CD8-positive, alpha-beta memory T cell (primary cell): ENCODE measurements around the gene LIG3. TPM values are rescaled to one million over a fixed set of nuclear protein-coding genes. Genes with fewer than 3 reads are reported as not detected.

ENCODE experiments used
- CTCF ChIA-PET: fragments of 350-600 bp; sonication (Branson Sonifier 250); formaldehyde crosslinking; loops from one replicate; lab custom pipeline; 2021; ENCODE audit warnings: antibody characterized with exemption; lab: Charles Lee
- POLR2A ChIA-PET: fragments of 350-600 bp; sonication (Branson Sonifier 250); formaldehyde crosslinking; loops from one replicate; lab custom pipeline; 2021; ENCODE audit warnings: antibody characterized with exemption; lab: Charles Lee
- DNase-seq, 5 donors: peaks; one replicate each; pipeline versions ENCODE4 v3.0.0 to v3.0.0-alpha.2; 2020 to 2022; ENCODE audit warnings: mixed read lengths in 1 of 5
- H3K27ac ChIP-seq: one replicate; pipeline ENCODE4 v1.7.0; 2013; ENCODE audit warnings: low read depth, mild to moderate bottlenecking, low read length, moderate library complexity
- H3K27me3 ChIP-seq: 2 replicates; pipeline ENCODE4 v1.7.0; 2013; ENCODE audit warnings: low read length, mild to moderate bottlenecking; ENCODE audit not compliant: insufficient read depth, poor library complexity, severe bottlenecking
- H3K36me3 ChIP-seq: 2 replicates; pipeline ENCODE4 v1.7.0; 2013; ENCODE audit warnings: mild to moderate bottlenecking, low read length, moderate library complexity; ENCODE audit not compliant: insufficient read depth
- H3K4me1 ChIP-seq: 2 replicates; pipeline ENCODE4 v1.7.0; 2013; ENCODE audit warnings: mild to moderate bottlenecking, low read length, moderate library complexity; ENCODE audit not compliant: insufficient read depth
- H3K4me3 ChIP-seq: 2 replicates; pipeline ENCODE4 v1.7.0; 2013; ENCODE audit warnings: mild to moderate bottlenecking, low read length
- H3K9me3 ChIP-seq: 2 replicates; pipeline ENCODE4 v1.7.0; 2013; ENCODE audit warnings: mild to moderate bottlenecking, low read length
- H3K27ac Mint-ChIP-seq, 8 donors: one replicate each; pipeline ENCODE4 v1.8.0; 2020 to 2021; ENCODE audit warnings: mixed read lengths in 8 of 8, mild to moderate bottlenecking in 6 of 8, inconsistent platforms in 3 of 8, moderate library complexity in 3 of 8
- H3K27me3 Mint-ChIP-seq, 2 donors: one replicate each; pipeline ENCODE4 v1.8.0; 2020 to 2021; ENCODE audit warnings: mixed read lengths in 2 of 2, mild to moderate bottlenecking in 1 of 2, moderate library complexity in 1 of 2
- H3K36me3 Mint-ChIP-seq, 3 donors: one replicate each; pipeline ENCODE4 v1.8.0; 2020 to 2021; ENCODE audit warnings: mixed read lengths in 3 of 3, inconsistent platforms in 1 of 3, mild to moderate bottlenecking in 1 of 3
- H3K4me1 Mint-ChIP-seq, 3 donors: one replicate each; pipeline ENCODE4 v1.8.0; 2020 to 2021; ENCODE audit warnings: mixed read lengths in 3 of 3, inconsistent platforms in 1 of 3, mild to moderate bottlenecking in 1 of 3
- H3K4me3 Mint-ChIP-seq, 7 donors: one replicate each; pipeline ENCODE4 v1.8.0; 2020 to 2021; ENCODE audit warnings: mixed read lengths in 7 of 7, mild to moderate bottlenecking in 6 of 7, moderate library complexity in 4 of 7, inconsistent platforms in 2 of 7
- H3K9me3 Mint-ChIP-seq, 5 donors: one replicate each; pipeline ENCODE4 v1.8.0; 2020 to 2022; ENCODE audit warnings: mixed read lengths in 5 of 5, mild to moderate bottlenecking in 3 of 5, moderate library complexity in 2 of 5, inconsistent platforms in 1 of 5
- polyA plus RNA-seq: library from polyadenylated mRNA; unstranded; fragments of 300-500 nt; fragmentation: Illumina TruSeq; gene quantifications from one replicate; pipeline ENCODE4 v1.2.3, GENCODE V29; 2021
- total RNA-seq, 2 experiments: library from RNA; stranded (reverse); gene quantifications; one replicate each; pipeline ENCODE4 v1.2.3, GENCODE V29; 2021

LIG3 gene
- total and polyA plus RNA-seq, 3 experiments from 2014 or later: 14.7 to 50.9 (median 48.7) TPM

- Histone ChIP-seq H3K9me3 (no peaks in the 10 kb centered on the region), H3K27ac (peak overlapping the region; percentile 94), H3K4me1 (peaks cover 40% of the 10 kb centered on the region), H3K4me3 (peak overlapping the region; percentile 68), H3K27me3 (no peaks in the 10 kb centered on the region), H3K36me3 (no peaks in the 10 kb centered on the region)
- Mint-ChIP-seq H3K27me3 (no peaks in the 10 kb centered on the region), H3K4me1 (peaks cover 40 to 50% (median 47%) of the 10 kb centered on the region in 3 donors), H3K36me3 (peaks cover 0 to 25% (median 5%) of the 10 kb centered on the region in 3 donors), H3K9me3 (no peaks in the 10 kb centered on the region), H3K4me3 (peak overlapping the region; percentile 92 to 97 (median 94)), H3K27ac (peak overlapping the region; percentile 97 to 100 (median 98))
- no peak for DNase-seq
- ChIA-PET POLR2A (interaction anchor here (1.0 to 2.3 kb wide), 4 partner anchors 19 to 109 kb away, joined by 3 to 12 read pairs (median 4); partner anchors contain the start of genes CCT6B and ZNF830), CTCF (interaction anchor here (0.7 to 3.2 kb wide), 6 partner anchors 18 to 784 kb away, joined by 3 to 17 read pairs (median 4); partner anchors contain the start of genes CCT6B, RAD51D, RFFL and ZNF830)
Measured at GRCh38 chr17:34979650-34980352, 511 bp upstream of the LIG3 start.

DNA sequence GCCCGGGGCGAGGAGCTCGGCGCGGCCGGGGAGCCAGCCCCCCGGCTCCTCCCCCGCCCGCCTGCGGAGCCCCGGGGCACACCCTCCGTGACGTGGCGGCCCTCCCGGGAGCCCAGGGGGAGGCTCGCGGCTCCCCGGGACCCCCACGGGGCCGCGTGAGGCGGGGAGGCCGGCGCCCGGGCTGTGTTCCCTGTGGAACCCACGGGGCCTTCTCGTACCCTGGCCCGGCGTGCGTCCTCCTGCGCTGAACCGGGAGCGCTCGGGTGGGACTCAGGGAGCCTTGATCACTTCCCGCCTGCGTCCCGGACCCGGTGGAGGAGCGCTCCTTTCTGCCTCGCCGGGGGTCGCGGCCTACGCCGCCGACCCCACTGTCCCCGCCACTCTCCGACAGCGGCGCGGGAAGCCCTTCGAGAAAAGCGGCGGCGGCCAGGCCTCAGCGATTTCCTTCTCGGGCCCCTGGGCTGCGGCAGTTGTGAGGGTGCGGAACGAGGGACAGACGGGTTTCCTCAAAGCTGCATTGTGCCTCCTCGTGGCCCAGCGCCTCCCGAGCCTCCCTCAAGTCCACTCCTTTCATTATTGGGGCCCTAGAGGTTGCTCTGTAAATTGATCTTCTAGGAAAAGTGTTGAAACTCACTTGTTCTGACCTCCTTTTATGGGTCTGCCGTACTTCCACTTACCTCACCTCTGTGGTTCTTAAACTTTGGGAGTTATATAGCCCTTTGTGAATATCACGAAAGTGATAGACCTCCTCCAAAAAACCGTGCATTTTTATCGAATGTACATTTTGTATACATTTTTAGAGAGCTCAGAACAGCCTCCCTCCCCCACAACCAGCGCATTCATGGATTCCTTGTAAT, 597 bp downstream of the LIG3 start:
- ChIA-PET POLR2A (interaction anchor here (0.5 to 2.3 kb wide), 7 partner anchors 10 to 835 kb away, joined by 3 to 12 read pairs (median 4); partner anchors contain the start of genes CCT6B and ZNF830), CTCF (interaction anchor here (0.8 to 3.2 kb wide), 7 partner anchors 10 to 783 kb away, joined by 3 to 17 read pairs (median 5); partner anchors contain the start of genes RAD51D and RFFL)
- Histone ChIP-seq H3K36me3 (no peaks in the 10 kb centered on the region), H3K9me3 (no peaks in the 10 kb centered on the region), H3K4me1 (peaks cover 48% of the 10 kb centered on the region), H3K27ac (peak overlapping the region; percentile 94), H3K27me3 (no peaks in the 10 kb centered on the region), H3K4me3 (peak overlapping the region; percentile 76)
- Mint-ChIP-seq H3K4me3 (peak overlapping the region; percentile 94 to 99 (median 96)), H3K27me3 (no peaks in the 10 kb centered on the region), H3K36me3 (peaks cover 0 to 34% (median 5%) of the 10 kb centered on the region in 3 donors), H3K27ac (peak overlapping the region; percentile 92 to 99 (median 98)), H3K9me3 (no peaks in the 10 kb centered on the region), H3K4me1 (peaks cover 44 to 61% (median 52%) of the 10 kb centered on the region in 3 donors)
- DNase-seq: peak; percentile 69 to 82 (median 75)

- Histone ChIP-seq H3K9me3 (no peaks in the 10 kb centered on the region), H3K27ac (peak overlapping the region; percentile 94), H3K27me3 (no peaks in the 10 kb centered on the region), H3K4me3 (peak overlapping the region; percentile 76), H3K4me1 (peaks cover 48% of the 10 kb centered on the region), H3K36me3 (no peaks in the 10 kb centered on the region)
- DNase-seq: no peak
- Mint-ChIP-seq H3K4me3 (peak overlapping the region; percentile 91 to 99 (median 95)), H3K27ac (peak overlapping the region; percentile 92 to 99 (median 98)), H3K9me3 (no peaks in the 10 kb centered on the region), H3K27me3 (no peaks in the 10 kb centered on the region), H3K4me1 (peaks cover 44 to 66% (median 52%) of the 10 kb centered on the region in 3 donors), H3K36me3 (peaks cover 5 to 42% (median 9%) of the 10 kb centered on the region in 3 donors)
- POLR2A ChIA-PET: interaction anchor here (0.6 to 2.3 kb wide), 5 partner anchors 10 to 835 kb away, joined by 4 to 12 read pairs (median 4); partner anchors contain the start of genes CCT6B and ZNF830
- CTCF ChIA-PET: interaction anchor here (1.2 to 3.2 kb wide), 5 partner anchors 9 to 341 kb away, joined by 3 to 17 read pairs (median 6); partner anchors contain the start of genes RAD51D and RFFL
Measured at GRCh38 chr17:34981538-34982241, 1.4 kb downstream of the LIG3 start.

DNA sequence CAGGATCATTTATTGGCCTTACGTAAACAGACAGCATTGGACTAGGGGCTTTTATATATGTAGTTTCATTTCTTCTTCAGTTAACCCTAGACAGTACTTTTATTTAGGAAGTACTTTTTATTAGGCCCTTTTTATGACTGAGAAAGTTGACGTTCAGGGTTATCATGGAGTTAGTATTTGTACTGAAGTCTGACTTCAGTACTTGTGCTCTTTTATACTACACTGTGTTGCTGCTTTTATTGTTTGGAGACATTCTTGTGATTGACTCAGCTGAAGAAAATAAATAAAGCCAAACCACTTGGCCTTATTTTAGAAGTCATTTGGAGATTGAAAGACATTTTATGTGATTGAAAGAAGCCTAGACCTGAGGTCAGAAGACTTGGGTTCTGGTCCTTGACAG, 6.9 kb downstream of the LIG3 start:
- no peak for DNase-seq
- Histone ChIP-seq H3K36me3 (peaks cover 33% of the 10 kb centered on the region), H3K4me1 (peaks cover 29% of the 10 kb centered on the region), H3K9me3 (no peaks in the 10 kb centered on the region), H3K4me3 (no peak overlapping the region), H3K27ac (no peak overlapping the region), H3K27me3 (no peaks in the 10 kb centered on the region)
- ChIA-PET CTCF (interaction anchor here (0.6 kb wide), 1 partner anchor 1564 kb away, joined by 3 read pairs; no protein-coding TSS in a partner anchor), POLR2A (no interaction called here)
- Mint-ChIP-seq H3K27ac (no peak overlapping the region), H3K9me3 (no peaks in the 10 kb centered on the region), H3K4me1 (peaks cover 22 to 60% (median 29%) of the 10 kb centered on the region in 3 donors), H3K36me3 (peaks cover 9 to 84% (median 15%) of the 10 kb centered on the region in 3 donors), H3K4me3 (no peak overlapping the region), H3K27me3 (no peaks in the 10 kb centered on the region)

DNA sequence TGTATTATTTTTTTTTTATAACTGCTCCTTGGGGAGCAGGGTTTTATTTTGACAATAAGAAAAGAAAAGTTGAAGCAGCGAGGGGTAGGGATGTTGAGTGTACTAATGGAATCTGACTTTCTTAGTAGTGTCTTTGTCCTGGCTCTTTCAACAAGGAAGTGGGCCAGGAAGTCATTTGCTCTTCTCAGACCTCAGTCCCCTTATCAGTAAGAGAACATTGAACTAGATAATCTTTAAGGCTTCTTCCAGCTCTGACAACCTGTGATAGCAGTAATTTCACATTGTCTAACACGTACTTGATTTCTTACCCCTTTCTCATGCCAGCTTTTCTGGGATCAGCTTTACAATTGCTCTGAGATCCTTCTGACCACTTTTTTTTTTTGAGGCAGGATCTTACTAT, 8.3 kb downstream of the LIG3 start:
- DNase-seq: no peak
- peaks cover 16% of the 10 kb centered on the region for H3K4me1 ChIP-seq
- Mint-ChIP-seq H3K4me1 (peaks cover 17 to 61% (median 29%) of the 10 kb centered on the region in 3 donors), H3K36me3 (peaks cover 9 to 90% (median 20%) of the 10 kb centered on the region in 3 donors), H3K9me3 (no peaks in the 10 kb centered on the region), H3K4me3 (no peak overlapping the region), H3K27ac (no peak overlapping the region), H3K27me3 (no peaks in the 10 kb centered on the region)
- H3K27ac ChIP-seq: no peak overlapping the region
- POLR2A ChIA-PET: no interaction called here
- no peaks in the 10 kb centered on the region for H3K9me3 ChIP-seq
- no peak overlapping the region for H3K4me3 ChIP-seq
- H3K27me3 ChIP-seq: no peaks in the 10 kb centered on the region
- CTCF ChIA-PET: interaction anchor here (1.4 to 1.8 kb wide), 2 partner anchors 10 to 130 kb away, joined by 3 to 6 read pairs; no protein-coding TSS in a partner anchor
- H3K36me3 ChIP-seq: peaks cover 33% of the 10 kb centered on the region

- Histone ChIP-seq H3K36me3 (peaks cover 33% of the 10 kb centered on the region), H3K27ac (no peak overlapping the region), H3K4me3 (no peak overlapping the region), H3K4me1 (peaks cover 9% of the 10 kb centered on the region), H3K27me3 (no peaks in the 10 kb centered on the region), H3K9me3 (no peaks in the 10 kb centered on the region)
- Mint-ChIP-seq H3K27ac (peak overlapping the region in 2 of 8 donors; percentile 21 to 68), H3K36me3 (peaks cover 9 to 90% (median 14%) of the 10 kb centered on the region in 3 donors), H3K4me3 (no peak overlapping the region), H3K27me3 (no peaks in the 10 kb centered on the region), H3K4me1 (peaks cover 9 to 52% (median 20%) of the 10 kb centered on the region in 3 donors), H3K9me3 (no peaks in the 10 kb centered on the region)
- DNase-seq: no peak
- ChIA-PET POLR2A (interaction anchor here (1.1 kb wide), 1 partner anchor 11 kb away, joined by 3 read pairs; no protein-coding TSS in a partner anchor), CTCF (interaction anchor here (1.4 to 1.8 kb wide), 3 partner anchors 9 to 131 kb away, joined by 3 to 6 read pairs (median 6); partner anchors contain the start of gene RAD51D)
Measured at GRCh38 chr17:34989473-34989872, 9.2 kb downstream of the LIG3 start.
